Endodermal cell (in vitro differentiated cells): ENCODE data around the gene CMIP. TPM values are rescaled to one million over a fixed set of nuclear protein-coding genes. Genes with fewer than 3 reads are reported as not detected.

Experiments
- DNase-seq: peaks from one replicate; pipeline ENCODE4 v3.0.0-alpha.2; 2017
- H3K27ac ChIP-seq: 2 replicates; pipeline ENCODE4 v1.5.1; 2013; ENCODE audit warnings: mild to moderate bottlenecking, low read depth, low read length, moderate library complexity
- H3K27me3 ChIP-seq: 2 replicates; pipeline ENCODE4 v1.6.1; 2013; ENCODE audit warnings: mild to moderate bottlenecking, low read length, moderate library complexity; ENCODE audit not compliant: insufficient read depth, control insufficient read depth, poor library complexity, severe bottlenecking
- H3K36me3 ChIP-seq: 2 replicates; pipeline ENCODE4 v1.7.0; 2013; ENCODE audit warnings: mild to moderate bottlenecking, low read length, moderate library complexity; ENCODE audit not compliant: control insufficient read depth, insufficient read depth
- H3K4me1 ChIP-seq: one replicate; pipeline ENCODE4 v1.7.0; 2013; ENCODE audit warnings: low read length; ENCODE audit not compliant: control insufficient read depth, insufficient read depth
- H3K4me3 ChIP-seq: 2 replicates; pipeline ENCODE4 v1.5.1; 2013; ENCODE audit warnings: mild to moderate bottlenecking, low read length, moderate library complexity
- H3K9ac ChIP-seq: 2 replicates; pipeline ENCODE4 v1.6.1; 2013; ENCODE audit warnings: mild to moderate bottlenecking, low read length, moderate library complexity; ENCODE audit not compliant: poor library complexity, severe bottlenecking; ENCODE audit errors: extremely low read depth
- H3K9me3 ChIP-seq: 2 replicates; pipeline ENCODE4 v1.6.1; 2013; ENCODE audit warnings: mild to moderate bottlenecking, low read length, moderate library complexity; ENCODE audit not compliant: control insufficient read depth
- H3K27ac Mint-ChIP-seq: 2 replicates; pipeline ENCODE4 v1.8.0; 2020; ENCODE audit warnings: mixed read lengths
- H3K27me3 Mint-ChIP-seq: 2 replicates; pipeline ENCODE4 v1.8.0; 2021; ENCODE audit warnings: mild to moderate bottlenecking, mixed read lengths; ENCODE audit not compliant: insufficient read depth
- H3K36me3 Mint-ChIP-seq: 2 replicates; pipeline ENCODE4 v1.8.0; 2020; ENCODE audit warnings: low read depth, mixed read lengths
- H3K4me1 Mint-ChIP-seq: 2 replicates; pipeline ENCODE4 v1.8.0; 2020; ENCODE audit warnings: mixed read lengths
- H3K4me3 Mint-ChIP-seq: 2 replicates; pipeline ENCODE4 v1.8.0; 2020; ENCODE audit warnings: mild to moderate bottlenecking, moderate library complexity, mixed read lengths
- H3K9me3 Mint-ChIP-seq: 2 replicates; pipeline ENCODE4 v1.8.0; 2020; ENCODE audit warnings: mild to moderate bottlenecking, mixed read lengths
- CTCF ChIP-seq: fragments of 200-600 bp; sonication (generic); conservative IDR thresholded peaks from 2 replicates; pipeline ENCODE4 v1.5.0; 2021; ENCODE audit warnings: antibody characterized with exemption, mild to moderate bottlenecking
- WGBS, 2 experiments: methylation state at CpG; one replicate each; pipeline versions ENCODE4 v1.1.5 to v1.1.7; 2013; ENCODE audit warnings: missing lambda C conversion rate in 2 of 2, mixed read lengths in 1 of 2; ENCODE audit not compliant: insufficient coverage in 1 of 2, insufficient read length in 1 of 2; 5-methylcytosine and 5-hydroxymethylcytosine counted together
- total RNA-seq, 2 donors: library from RNA; stranded (reverse); fragmentation: NEBNext Ultra II Directional in 1 of 2; extraction: Animal tissue kit (Norgen Biotek cat#: 25700) in 1 of 2; gene quantifications; 2 replicates in 1 of 2; 3 replicates in 1 of 2; pipeline ENCODE4 v1.2.1, GENCODE V29; 2021

CMIP gene
- total RNA-seq, 2 donors from 2014 or later, result 64.0 to 64.7 TPM

GRCh38 chr16:81664153-81664552 is 219.5 kb downstream of the CMIP start:
- Mint-ChIP-seq H3K4me1 (no peaks in the 10 kb centered on the region), H3K36me3 (peaks cover 40% of the 10 kb centered on the region), H3K9me3 (no peaks in the 10 kb centered on the region), H3K4me3 (no peak overlapping the region), H3K27ac (no peak overlapping the region), H3K27me3 (no peaks in the 10 kb centered on the region)
- no peak for DNase-seq
- Histone ChIP-seq H3K27me3 (no peaks in the 10 kb centered on the region), H3K27ac (no peak overlapping the region), H3K4me1 (peaks cover 3% of the 10 kb centered on the region), H3K9ac (no peak overlapping the region), H3K9me3 (no peaks in the 10 kb centered on the region), H3K4me3 (no peak overlapping the region), H3K36me3 (peaks cover 53% of the 10 kb centered on the region)
- WGBS, 2 experiments, result 93 to 96% methylated on average over 7 to 14 of the region's 14 CpGs
- no peak for TF ChIP-seq CTCF

GRCh38 chr16:81665588-81665987 is 221.0 kb downstream of the CMIP start:
- H3K9me3 Mint-ChIP-seq, result no peaks in the 10 kb centered on the region
- no peaks in the 10 kb centered on the region for H3K27me3 Mint-ChIP-seq
- H3K4me1 ChIP-seq, result peaks cover 3% of the 10 kb centered on the region
- TF ChIP-seq CTCF, result no peak
- H3K27me3 ChIP-seq, result no peaks in the 10 kb centered on the region
- peaks cover 48% of the 10 kb centered on the region for H3K36me3 ChIP-seq
- DNase-seq, result no peak
- H3K36me3 Mint-ChIP-seq, result peaks cover 46% of the 10 kb centered on the region
- 71 to 100% methylated on average over 2 to 4 of the region's 4 CpGs for WGBS, 2 experiments
- no peaks in the 10 kb centered on the region for H3K4me1 Mint-ChIP-seq
- no peak overlapping the region for H3K4me3 Mint-ChIP-seq
- no peak overlapping the region for H3K9ac ChIP-seq
- H3K9me3 ChIP-seq, result no peaks in the 10 kb centered on the region
- no peak overlapping the region for H3K27ac Mint-ChIP-seq
- no peak overlapping the region for H3K27ac ChIP-seq
- H3K4me3 ChIP-seq, result no peak overlapping the region

- Mint-ChIP-seq H3K36me3 (peaks cover 44% of the 10 kb centered on the region), H3K27me3 (no peaks in the 10 kb centered on the region), H3K4me1 (no peaks in the 10 kb centered on the region), H3K4me3 (no peak overlapping the region), H3K27ac (no peak overlapping the region), H3K9me3 (no peaks in the 10 kb centered on the region)
- 93 to 94% methylated on average over 5 to 7 of the region's 7 CpGs for WGBS, 2 experiments
- no peaks in the 10 kb centered on the region for H3K9me3 ChIP-seq
- H3K27ac ChIP-seq, result no peak overlapping the region
- DNase-seq, result no peak
- no peak overlapping the region for H3K9ac ChIP-seq
- H3K4me1 ChIP-seq, result peaks cover 3% of the 10 kb centered on the region
- H3K27me3 ChIP-seq, result no peaks in the 10 kb centered on the region
- no peak for TF ChIP-seq CTCF
- no peak overlapping the region for H3K4me3 ChIP-seq
- H3K36me3 ChIP-seq, result peaks cover 49% of the 10 kb centered on the region
Measured at GRCh38 chr16:81666113-81666512, 221.5 kb downstream of the CMIP start.
